CMK (cell line): ENCODE results near the gene CDC42BPB.
A peak's percentile ranks its signal among the peaks of the same experiment; 100 is the strongest.

ENCODE experiments used
- DNase-seq: peaks from one replicate; pipeline ENCODE4 v3.0.0-alpha.2; 2010; ENCODE audit warnings: low read depth

Gene CDC42BPB

DNA sequence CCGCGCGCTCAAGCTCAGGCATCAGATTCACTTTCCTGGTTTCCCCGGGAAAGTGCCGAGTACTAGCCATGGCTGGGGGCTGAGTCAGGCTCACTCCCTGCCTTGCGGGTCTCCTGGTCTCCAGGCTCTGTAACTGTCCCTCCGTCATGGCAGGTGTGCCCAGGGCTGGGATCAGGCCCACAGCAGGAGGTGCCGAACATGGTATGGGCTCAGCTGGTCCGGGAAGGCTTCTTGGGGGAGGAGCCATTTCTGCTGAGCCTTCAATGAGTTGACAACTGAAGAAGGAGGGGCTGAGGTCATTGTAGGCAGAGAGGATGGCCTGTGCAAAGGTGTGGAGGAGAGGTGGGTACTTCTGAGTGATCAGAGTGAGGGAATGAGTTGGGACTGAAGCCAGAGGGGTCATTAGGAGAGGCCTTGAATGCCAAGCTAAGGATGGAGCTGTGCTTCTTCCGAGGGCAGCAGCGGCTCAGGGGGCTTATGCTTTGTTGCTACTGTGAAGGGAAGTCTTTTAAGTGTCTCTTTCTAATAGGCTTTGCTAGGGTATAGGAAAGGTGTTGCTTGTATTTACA lies 37.9 kb upstream of the CDC42BPB start:
- DNase-seq: no peak

GRCh38 chr14:103094406-103095209 lies 37.3 kb upstream of the CDC42BPB start, which contains the start of gene EXOC3L4:
Gene EXOC3L4 (plus strand): TSS chr14:103094725. CDS start chr14:103100220, 5,495 bp downstream.
- no peak for DNase-seq

- no peak for DNase-seq
Measured at GRCh38 chr14:103093856-103094405, 36.6 kb upstream of the CDC42BPB start.

DNA sequence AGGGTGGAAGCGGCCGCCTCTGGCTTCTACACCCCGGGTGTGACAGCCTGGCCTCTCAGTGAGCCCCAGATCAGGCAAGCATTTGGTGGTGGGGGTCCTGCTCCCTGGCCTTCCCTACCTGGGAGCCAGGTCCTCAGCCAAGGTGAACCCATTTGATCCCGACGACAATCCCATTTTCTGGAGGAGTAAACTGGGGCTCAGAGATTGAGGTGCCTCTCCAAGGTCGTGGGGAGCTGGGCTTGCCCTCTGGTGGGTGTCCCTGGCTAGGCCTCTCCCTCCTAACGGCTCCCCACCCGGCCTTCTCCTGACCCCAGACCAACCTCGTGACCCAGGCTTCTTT lies 34.5 kb upstream of the CDC42BPB start:
- no peak for DNase-seq

- no peak for DNase-seq
Measured at GRCh38 chr14:103091041-103091882, 33.9 kb upstream of the CDC42BPB start.

DNA sequence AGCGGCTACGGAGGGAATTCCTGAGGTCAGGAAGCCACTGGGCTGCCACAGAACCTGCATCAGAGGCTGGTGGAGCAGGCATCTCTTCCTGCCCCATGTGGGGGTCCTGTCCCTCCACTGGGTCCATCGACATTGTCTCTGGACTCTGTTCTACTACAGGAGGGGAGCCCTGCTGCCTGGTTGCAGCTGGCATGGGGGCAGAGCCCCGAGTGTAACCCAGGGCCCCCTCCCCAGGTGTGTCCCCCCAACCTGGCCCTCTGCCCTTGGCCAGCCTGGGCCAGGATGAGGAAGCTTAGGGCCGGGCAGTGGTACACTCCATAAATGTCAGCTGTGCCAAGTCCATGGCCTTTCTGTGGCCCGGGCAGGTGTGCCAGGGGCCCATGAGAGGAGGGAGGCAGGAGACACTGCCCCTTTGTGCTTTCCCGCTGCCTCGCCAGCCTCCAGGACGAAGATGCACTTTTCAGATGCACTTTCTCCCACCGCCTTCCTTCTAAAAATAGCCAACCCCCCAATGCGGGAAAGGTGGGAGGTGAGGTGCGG lies 33.2 kb upstream of the CDC42BPB start:
- DNase-seq: no peak

- DNase-seq: no peak
Measured at GRCh38 chr14:103089386-103090335, 32.3 kb upstream of the CDC42BPB start.

DNA sequence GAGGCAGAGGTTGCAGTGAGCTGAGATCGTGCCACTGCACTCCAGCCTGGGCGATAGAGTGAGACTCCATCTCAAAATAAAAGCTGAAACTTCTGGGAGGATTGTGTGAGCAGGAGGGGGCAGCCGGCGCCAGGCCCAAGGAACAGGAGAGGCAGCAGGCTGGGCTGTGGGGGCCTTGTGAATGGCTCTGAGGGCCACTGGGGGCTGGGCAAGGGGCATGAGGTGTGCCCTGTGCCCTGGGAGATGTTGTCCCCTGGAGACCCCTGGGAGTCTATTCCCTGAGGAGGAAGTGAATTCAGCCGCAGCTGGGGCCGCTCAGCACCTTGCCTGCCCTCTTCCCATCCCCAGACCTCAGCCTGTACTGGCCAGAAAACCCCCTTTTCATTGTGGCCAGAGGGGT lies 31.6 kb upstream of the CDC42BPB start:
- DNase-seq: no peak

DNA sequence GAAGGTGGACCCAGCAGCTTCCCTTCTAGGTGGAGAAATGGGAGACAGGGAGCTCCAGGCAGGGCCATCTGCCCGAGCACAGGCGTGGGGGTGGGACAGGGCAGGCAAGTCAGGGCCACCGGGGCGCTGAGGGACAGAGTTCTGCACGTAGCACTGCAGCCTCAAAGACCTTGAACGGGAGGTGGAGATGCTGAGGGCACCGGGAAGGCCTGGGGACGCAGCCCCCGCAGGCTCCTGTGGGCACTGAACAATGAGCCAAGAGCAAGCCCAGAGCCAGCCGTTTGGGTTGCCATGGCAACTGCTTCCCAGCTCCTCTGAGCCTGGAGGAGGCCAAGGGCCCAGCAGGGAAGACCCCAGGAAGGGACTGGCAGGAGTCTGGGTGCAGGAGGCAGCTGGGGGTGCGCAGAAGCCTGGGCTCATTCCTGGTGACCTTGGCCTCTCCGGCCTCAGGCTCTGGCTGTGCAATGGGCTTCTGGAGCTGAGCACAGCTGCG lies 30.0 kb upstream of the CDC42BPB start:
- DNase-seq: no peak

DNA sequence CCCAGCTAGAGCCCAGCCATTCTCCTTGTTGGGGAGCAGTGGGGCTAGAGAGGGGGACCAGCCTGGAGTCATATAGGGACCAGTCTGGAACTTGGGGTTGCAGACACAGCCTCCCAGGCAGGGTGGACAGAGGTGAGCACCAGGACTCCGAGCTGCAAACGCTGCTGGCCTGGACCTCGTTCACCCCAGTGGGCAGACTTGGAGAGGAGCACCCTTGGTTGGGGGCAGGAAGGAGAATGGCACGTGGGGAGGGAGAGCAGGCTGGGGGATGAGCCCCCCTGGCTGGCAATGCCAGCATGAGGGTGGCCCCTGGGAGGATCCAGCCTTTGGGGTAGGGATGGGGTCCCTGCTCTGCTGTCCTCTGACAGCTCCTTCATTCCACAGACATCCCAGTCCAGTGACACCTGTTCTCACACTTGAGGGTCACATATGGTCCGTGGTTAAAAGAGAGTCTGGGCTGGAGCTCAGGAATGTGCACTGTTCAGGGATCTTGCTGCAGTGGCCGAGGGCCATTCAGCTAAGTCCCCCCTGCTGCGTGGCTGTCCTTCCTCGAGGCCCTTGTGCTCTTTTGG lies 29.5 kb upstream of the CDC42BPB start:
- DNase-seq: no peak

GRCh38 chr14:103085106-103086091 lies 28.1 kb upstream of the CDC42BPB start:
- no peak for DNase-seq

DNA sequence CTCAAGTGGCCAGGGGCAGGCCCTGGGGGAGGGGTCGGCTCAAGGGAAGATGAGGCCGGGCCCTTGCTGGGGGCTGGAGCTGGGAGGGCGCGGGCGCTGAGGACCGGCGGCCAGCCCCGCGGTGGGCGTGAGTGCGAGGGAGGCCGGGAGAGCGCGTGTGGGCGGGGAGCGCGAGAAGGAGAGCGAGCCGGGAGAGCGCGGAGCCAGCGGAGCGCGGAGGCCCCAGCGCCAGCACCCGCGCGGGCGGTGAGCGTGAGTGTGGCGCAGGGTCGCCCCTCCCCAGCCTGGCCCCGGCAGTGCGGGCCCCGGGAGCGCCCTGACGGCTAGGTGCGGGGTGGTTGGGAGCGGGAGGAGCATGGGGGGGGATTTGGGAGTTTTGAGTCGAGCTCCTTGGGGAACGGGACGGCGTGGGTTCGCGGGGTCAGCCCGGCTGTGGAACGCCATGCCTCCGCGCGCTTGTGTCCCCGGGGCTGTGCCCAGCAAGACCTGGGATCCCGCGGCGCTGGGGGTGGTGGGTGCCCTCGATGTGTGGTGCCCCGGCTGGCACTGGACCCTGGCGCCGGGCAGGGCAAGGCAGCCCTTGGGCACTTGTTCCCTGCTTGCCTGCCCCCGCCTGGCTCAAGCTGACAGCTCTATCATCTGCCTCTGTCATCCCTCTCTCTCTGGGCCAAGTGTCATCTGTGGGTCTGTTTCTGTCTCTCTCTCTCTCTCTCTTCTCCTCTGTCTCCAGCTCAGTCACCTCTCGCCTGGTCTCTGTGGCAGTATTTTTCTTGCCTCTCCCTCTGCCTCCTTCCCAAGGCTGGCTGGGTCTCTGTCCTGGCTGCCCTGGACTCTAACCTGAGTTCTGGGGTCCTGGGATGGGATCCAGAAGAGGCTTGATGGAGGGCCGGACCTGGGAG lies 26.9 kb upstream of the CDC42BPB start, which contains the start of gene LBHD2:
LBHD2 (plus strand) TSS at position 190 of the 899 bp plus-strand sequence. CDS start 1,803 bp downstream, outside the sequence.
- DNase-seq: no peak

DNA sequence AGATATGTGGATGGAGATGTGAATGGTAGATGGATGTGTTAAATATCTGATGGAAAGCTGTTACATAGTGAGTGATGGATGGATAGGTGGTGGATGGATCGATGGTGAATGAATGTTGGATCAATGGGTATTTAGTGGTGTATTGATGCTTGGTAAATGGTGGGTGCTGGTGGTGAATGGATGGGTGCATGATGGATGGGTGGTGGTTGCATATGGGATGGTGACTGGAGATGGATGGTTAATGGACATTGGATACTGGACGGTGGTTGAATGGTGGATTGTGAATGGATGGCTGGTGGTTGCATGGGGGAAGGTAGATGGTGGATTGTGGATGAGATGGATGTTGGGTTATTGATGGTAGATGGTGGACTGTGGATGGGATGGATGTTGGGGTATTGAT lies 24.6 kb upstream of the CDC42BPB start:
- DNase-seq: no peak

- no peak for DNase-seq
Measured at GRCh38 chr14:103078860-103079587, 21.7 kb upstream of the CDC42BPB start.

GRCh38 chr14:103078420-103078749 lies 21.0 kb upstream of the CDC42BPB start:
- no peak for DNase-seq

GRCh38 chr14:103074729-103075367 lies 17.5 kb upstream of the CDC42BPB start:
- DNase-seq: peak; percentile 69
